Colonic mucosa (tissue), 4 donors: ENCODE data around the gene PRSS53. TPM values are rescaled to one million over a fixed set of nuclear protein-coding genes. Genes with fewer than 3 reads are reported as not detected.

Experiments
- DNase-seq: peaks from one replicate; pipeline ENCODE4 v3.0.0-alpha.2; 2020
- H3K27ac ChIP-seq: fragments of 200-600 bp; one replicate; pipeline ENCODE4 v1.8.0; 2021
- H3K27me3 ChIP-seq: fragments of 200-600 bp; one replicate; pipeline ENCODE4 v1.8.0; 2021
- H3K36me3 ChIP-seq: fragments of 200-600 bp; one replicate; pipeline ENCODE4 v1.8.0; 2021
- H3K4me1 ChIP-seq: fragments of 200-600 bp; one replicate; pipeline ENCODE4 v1.8.0; 2021; ENCODE audit warnings: mild to moderate bottlenecking
- H3K4me3 ChIP-seq: fragments of 200-600 bp; one replicate; pipeline ENCODE4 v1.8.0; 2021
- H3K9ac ChIP-seq, 2 donors: one replicate each; pipeline ENCODE4 v1.7.0; 2013; ENCODE audit warnings: control low read depth in 2 of 2, low read depth in 2 of 2, low read length in 2 of 2
- H3K9me3 ChIP-seq: fragments of 200-600 bp; one replicate; pipeline ENCODE4 v1.8.0; 2021
- intact Hi-C: fragments of 100-400 bp; cut with DNase I; formaldehyde crosslinking; loops from one replicate; pipeline ENCODE4 v1.14.1; 2022
- total RNA-seq, 2 donors: library from RNA; stranded (reverse); fragmentation: NEBNext Ultra II Directional in 1 of 2; extraction: Animal tissue kit (Norgen Biotek cat#: 25700) in 1 of 2; gene quantifications; one replicate each; pipeline ENCODE4 v1.2.1, GENCODE V29; 2021
- TF ChIP-seq, protein P1 (sequence below): fragments of 200-600 bp; IDR thresholded peaks from one replicate; pipeline ENCODE4 v1.8.0; 2022; ENCODE audit warnings: antibody characterized with exemption, mild to moderate bottlenecking
- donor health status: healthy.
- donor health status: DM: no; HTN: no; CAD: no.
- donor health status: DM: no; HTN: no; CAD: no.

The PRSS53 gene
- total RNA-seq, 2 donors from 2014 or later, result 0.77 to 2.6 TPM

DNA sequence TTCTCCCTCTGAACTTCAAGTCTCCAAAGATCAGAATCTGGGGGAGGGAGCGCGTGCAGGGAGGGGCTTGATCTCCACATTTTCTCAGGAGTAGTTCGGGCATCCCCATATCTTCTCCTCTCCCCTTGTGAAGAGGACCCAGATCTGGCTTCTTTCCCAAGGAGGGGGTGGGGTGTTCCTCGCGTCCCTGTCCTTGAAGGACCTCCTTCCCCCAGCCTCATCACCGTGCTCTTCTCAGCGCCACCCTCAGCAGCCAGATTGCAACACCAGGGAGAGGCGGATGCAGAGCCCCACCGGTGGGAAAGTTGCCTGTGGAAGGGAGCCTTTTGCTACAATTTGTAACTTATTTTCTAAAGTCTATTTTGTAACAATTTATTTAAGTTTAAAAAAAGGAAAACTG lies 5.7 kb downstream of the PRSS53 start:
- H3K36me3 ChIP-seq, result peaks cover 12% of the 10 kb centered on the region
- TF ChIP-seq, protein P1, sequence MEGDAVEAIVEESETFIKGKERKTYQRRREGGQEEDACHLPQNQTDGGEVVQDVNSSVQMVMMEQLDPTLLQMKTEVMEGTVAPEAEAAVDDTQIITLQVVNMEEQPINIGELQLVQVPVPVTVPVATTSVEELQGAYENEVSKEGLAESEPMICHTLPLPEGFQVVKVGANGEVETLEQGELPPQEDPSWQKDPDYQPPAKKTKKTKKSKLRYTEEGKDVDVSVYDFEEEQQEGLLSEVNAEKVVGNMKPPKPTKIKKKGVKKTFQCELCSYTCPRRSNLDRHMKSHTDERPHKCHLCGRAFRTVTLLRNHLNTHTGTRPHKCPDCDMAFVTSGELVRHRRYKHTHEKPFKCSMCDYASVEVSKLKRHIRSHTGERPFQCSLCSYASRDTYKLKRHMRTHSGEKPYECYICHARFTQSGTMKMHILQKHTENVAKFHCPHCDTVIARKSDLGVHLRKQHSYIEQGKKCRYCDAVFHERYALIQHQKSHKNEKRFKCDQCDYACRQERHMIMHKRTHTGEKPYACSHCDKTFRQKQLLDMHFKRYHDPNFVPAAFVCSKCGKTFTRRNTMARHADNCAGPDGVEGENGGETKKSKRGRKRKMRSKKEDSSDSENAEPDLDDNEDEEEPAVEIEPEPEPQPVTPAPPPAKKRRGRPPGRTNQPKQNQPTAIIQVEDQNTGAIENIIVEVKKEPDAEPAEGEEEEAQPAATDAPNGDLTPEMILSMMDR, result no peak

DNA sequence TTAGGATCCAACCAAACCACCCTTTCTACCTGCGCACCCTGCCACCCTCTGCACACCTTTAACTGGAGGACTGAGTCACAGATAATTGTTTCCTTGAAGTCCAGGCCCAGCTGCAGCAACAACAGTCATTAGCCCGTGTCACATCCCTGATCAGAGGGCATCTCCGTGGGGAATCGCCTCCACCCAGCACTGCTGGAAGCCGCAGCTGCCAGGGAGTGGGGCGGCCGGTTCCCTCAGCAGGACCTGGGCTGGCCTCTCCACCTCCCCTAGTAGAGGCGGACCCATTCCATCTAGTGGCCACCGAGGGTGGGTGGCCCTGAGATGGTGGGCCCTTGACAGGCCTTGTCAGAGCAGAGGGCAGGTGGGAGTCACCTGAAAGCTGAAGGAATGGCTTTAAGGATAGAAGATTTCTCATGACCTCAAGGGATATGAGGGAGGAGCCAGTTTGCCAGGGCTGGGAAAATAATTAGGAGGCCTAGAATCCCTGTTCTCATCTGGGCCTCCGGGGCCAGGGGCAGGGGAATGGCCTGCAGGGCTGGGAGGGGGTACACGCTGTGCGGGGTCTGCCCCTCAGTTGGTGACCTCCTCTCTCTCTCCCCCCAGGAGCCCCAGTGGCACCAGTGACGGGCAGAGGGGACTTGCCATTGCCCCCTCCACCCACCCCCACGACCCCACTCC lies 6.2 kb downstream of the PRSS53 start:
- no peak for DNase-seq
- no peaks in the 10 kb centered on the region for H3K9me3 ChIP-seq
- intact Hi-C loops, result no loop called here
- no peaks in the 10 kb centered on the region for H3K4me1 ChIP-seq
- no peaks in the 10 kb centered on the region for H3K27me3 ChIP-seq
- H3K4me3 ChIP-seq, result no peak overlapping the region
- no peak overlapping the region for H3K9ac ChIP-seq
- H3K27ac ChIP-seq, result no peak overlapping the region
- TF ChIP-seq, protein P1, result no peak
- peaks cover 12% of the 10 kb centered on the region for H3K36me3 ChIP-seq

More for the DNA sequence above, 5.7 kb downstream of the PRSS53 start:
- no peaks in the 10 kb centered on the region for H3K9me3 ChIP-seq
- intact Hi-C loops, result no loop called here
- H3K4me3 ChIP-seq, result no peak overlapping the region
- no peak overlapping the region for H3K27ac ChIP-seq
- H3K27me3 ChIP-seq, result no peaks in the 10 kb centered on the region
- no peak for DNase-seq
- H3K4me1 ChIP-seq, result no peaks in the 10 kb centered on the region
- H3K9ac ChIP-seq, result no peak overlapping the region

DNA sequence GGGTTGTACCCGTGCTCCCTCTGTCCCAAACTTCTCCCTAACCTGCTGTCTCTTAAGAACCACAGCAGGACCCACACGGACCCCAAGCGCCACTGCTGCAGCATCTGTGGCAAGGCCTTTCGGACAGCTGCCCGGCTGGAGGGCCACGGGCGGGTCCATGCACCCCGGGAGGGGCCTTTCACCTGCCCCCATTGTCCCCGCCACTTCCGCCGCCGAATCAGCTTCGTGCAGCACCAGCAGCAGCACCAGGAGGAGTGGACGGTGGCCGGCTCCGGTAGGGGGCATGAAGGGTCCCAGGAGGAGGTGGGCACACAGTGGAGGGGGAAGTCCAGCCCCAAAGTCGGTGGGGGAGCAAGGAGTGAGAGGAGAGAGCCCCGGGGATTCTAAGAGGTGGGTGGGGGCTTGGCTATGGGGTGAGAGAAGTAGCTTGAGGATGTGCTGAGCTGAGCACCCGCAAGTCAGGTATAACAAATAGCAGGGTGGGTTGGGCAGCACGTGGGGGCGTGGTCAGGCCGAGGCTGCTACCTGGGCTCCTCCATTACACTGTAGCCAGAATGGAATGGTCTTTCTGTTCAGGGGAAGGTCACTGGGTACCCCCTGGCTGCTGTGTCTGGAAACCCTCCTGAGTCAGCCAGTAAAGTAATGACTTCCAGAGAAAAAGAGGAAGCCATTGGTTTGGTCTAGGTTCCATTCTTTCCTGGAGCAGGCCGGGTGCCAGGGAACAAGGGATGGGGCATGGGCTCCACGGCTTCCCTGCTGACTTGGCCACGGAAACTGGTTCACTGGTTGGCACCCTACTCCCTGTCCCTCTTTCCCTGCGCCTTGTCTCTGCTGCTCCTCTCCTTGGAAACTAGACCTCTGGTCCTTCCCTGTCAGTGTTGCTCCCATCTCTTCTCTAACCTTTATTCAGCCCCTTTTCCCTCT lies 7.1 kb downstream of the PRSS53 start:
- intact Hi-C loops, result no loop called here
- no peak overlapping the region for H3K27ac ChIP-seq
- H3K27me3 ChIP-seq, result no peaks in the 10 kb centered on the region
- DNase-seq, result no peak
- no peak overlapping the region for H3K4me3 ChIP-seq
- H3K4me1 ChIP-seq, result no peaks in the 10 kb centered on the region
- TF ChIP-seq, protein P1, result no peak
- H3K36me3 ChIP-seq, result peaks cover 12% of the 10 kb centered on the region
- H3K9me3 ChIP-seq, result no peaks in the 10 kb centered on the region
- no peak overlapping the region for H3K9ac ChIP-seq

DNA sequence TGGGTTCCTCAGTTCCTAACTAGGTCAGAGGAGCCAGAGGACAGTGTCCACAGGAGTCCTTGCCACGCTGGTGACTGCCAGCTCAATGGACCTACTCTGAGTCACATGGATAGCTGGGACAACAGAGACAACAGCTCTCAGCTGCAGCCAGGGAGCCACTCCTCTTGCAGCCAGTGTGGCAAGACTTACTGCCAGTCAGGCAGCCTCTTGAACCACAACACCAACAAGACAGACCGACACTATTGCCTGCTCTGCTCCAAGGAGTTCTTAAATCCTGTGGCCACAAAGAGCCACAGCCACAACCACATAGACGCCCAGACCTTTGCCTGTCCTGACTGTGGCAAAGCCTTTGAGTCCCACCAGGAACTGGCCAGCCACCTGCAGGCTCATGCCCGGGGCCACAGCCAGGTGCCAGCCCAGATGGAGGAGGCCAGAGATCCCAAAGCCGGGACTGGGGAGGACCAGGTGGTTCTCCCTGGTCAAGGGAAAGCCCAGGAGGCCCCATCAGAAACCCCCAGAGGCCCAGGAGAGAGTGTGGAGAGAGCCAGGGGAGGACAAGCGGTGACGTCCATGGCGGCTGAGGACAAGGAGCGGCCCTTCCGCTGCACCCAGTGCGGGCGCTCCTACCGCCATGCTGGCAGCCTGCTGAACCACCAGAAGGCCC lies 7.9 kb downstream of the PRSS53 start:
- Histone ChIP-seq H3K9me3 (no peaks in the 10 kb centered on the region), H3K4me3 (no peak overlapping the region), H3K27me3 (no peaks in the 10 kb centered on the region), H3K36me3 (peaks cover 12% of the 10 kb centered on the region), H3K27ac (no peak overlapping the region), H3K4me1 (no peaks in the 10 kb centered on the region), H3K9ac (no peak overlapping the region)
- TF ChIP-seq, protein P1, result no peak
- intact Hi-C loops, result no loop called here
- no peak for DNase-seq

DNA sequence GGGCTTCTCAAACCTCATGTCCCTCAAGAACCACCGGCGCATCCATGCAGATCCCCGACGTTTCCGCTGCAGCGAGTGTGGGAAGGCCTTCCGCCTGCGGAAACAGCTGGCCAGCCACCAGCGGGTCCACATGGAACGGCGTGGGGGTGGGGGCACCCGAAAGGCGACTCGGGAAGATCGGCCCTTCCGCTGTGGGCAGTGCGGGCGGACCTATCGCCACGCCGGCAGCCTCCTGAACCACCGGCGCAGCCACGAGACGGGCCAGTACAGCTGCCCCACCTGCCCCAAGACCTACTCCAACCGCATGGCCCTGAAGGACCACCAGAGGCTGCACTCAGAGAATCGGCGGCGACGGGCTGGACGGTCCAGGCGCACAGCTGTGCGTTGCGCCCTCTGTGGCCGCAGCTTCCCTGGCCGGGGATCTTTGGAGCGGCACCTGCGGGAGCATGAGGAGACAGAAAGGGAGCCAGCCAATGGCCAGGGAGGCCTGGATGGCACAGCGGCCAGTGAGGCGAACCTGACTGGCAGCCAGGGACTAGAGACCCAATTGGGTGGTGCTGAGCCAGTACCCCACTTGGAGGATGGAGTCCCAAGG lies 8.6 kb downstream of the PRSS53 start:
- TF ChIP-seq, protein P1, result no peak
- no peaks in the 10 kb centered on the region for H3K27me3 ChIP-seq
- H3K36me3 ChIP-seq, result peaks cover 12% of the 10 kb centered on the region
- no peaks in the 10 kb centered on the region for H3K9me3 ChIP-seq
- peaks cover 7% of the 10 kb centered on the region for H3K4me1 ChIP-seq
- no peak overlapping the region for H3K4me3 ChIP-seq
- H3K27ac ChIP-seq, result no peak overlapping the region
- intact Hi-C loops, result no loop called here
- no peak for DNase-seq
- no peak overlapping the region for H3K9ac ChIP-seq
